Measurements from ENCODE around the gene R3HDM2.
"Not testable (repeated sequence)": the region's sequence is repeated elsewhere in the genome, so short reads cannot be mapped to it uniquely, and the experiment has no call there.

DNA sequence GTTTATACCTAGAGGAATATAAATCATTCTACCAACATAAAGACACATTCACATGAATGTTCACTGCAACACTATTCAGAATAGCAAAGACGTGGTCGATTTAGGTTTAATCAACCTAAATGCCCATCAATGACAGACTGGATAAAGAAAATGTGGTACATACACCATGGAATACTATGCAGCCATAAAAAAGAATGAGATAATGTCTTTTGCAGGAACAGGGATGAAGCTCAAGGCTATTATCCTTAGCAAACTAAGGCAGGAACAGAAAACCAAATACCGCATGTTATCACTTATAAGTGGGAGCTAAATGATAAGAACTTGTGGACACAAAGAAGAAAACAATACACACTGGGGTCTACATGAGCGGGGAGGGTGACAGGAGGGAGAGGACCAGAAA lies 94.5 kb downstream of the R3HDM2 start:
- not testable (repeated sequence) for TF ChIP-seq POLR2A (IDR thresholded peaks at IDR 0.05; ENCODE audit: low read depth); POLR2AphosphoS5 (IDR thresholded peaks at IDR 0.05); EP300 (IDR thresholded peaks at IDR 0.05)
- TF ChIP-seq, protein P1, sequence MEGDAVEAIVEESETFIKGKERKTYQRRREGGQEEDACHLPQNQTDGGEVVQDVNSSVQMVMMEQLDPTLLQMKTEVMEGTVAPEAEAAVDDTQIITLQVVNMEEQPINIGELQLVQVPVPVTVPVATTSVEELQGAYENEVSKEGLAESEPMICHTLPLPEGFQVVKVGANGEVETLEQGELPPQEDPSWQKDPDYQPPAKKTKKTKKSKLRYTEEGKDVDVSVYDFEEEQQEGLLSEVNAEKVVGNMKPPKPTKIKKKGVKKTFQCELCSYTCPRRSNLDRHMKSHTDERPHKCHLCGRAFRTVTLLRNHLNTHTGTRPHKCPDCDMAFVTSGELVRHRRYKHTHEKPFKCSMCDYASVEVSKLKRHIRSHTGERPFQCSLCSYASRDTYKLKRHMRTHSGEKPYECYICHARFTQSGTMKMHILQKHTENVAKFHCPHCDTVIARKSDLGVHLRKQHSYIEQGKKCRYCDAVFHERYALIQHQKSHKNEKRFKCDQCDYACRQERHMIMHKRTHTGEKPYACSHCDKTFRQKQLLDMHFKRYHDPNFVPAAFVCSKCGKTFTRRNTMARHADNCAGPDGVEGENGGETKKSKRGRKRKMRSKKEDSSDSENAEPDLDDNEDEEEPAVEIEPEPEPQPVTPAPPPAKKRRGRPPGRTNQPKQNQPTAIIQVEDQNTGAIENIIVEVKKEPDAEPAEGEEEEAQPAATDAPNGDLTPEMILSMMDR (IDR thresholded peaks at IDR 0.05): not testable (repeated sequence)

Measured in esophagus muscularis mucosa (tissue), 4 donors.